Endometrium (tissue), 2 donors: ENCODE results near the gene SMARCB1.
"Not testable (repeated sequence)": the region's sequence is repeated elsewhere in the genome, so short reads cannot be mapped to it uniquely, and the experiment has no call there.

Experiments
- FAIRE-seq: peaks from 2 replicates; lab custom pipeline; 2012; peaks lifted over from hg19 to GRCh38; lab: Jason Lieb, UNC
- donor health status: control.
- donor health status: control.

The SMARCB1 gene

DNA sequence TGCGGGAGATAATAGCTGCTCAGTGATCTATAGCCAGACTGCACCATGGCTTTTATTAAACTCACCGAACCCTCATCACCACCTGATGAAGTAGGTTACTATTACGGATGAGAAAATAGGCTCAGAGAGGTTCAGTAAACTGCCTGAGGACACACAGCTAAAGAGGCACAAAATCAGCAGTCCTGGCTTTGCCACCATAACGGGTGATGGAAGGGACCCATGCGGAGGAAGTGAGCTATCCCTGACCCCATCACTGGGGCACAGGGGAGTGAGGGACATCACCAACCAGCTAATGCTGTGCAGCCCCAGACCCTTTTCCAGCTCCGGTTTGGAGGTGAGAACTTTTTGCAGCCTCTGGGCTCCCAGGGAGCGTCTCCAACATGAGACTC, 59.3 kb downstream of the SMARCB1 start:
- FAIRE-seq: no peak

DNA sequence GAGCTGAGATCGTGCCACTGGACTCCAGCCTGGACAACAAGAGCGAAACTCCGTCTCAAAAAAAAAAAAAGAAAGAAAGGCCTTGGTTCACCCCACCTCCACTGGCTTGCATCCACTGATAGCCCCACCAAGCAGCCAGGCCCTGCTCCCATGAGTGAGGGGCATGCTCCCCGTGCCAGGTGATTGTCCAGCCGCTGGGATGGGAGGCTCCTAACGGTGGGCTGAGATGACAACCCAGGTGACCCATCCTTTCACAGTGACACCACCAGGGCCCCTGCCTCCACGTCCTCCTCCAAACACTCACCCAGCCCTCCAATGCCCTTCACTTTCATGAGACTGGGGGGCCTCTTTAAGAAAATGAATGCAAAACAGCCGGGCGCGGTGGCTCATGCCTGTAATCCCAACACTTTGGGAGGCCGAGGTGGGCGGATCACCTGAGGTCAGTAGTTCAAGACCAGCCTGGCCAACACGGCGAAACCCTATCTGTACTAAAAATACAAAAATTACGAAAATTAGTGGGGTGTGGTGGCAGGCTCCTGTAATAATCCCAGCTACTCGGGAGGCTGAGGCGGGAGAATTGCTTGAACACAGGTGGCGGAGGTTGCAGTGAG, 60.6 kb downstream of the SMARCB1 start:
- FAIRE-seq: no peak

DNA sequence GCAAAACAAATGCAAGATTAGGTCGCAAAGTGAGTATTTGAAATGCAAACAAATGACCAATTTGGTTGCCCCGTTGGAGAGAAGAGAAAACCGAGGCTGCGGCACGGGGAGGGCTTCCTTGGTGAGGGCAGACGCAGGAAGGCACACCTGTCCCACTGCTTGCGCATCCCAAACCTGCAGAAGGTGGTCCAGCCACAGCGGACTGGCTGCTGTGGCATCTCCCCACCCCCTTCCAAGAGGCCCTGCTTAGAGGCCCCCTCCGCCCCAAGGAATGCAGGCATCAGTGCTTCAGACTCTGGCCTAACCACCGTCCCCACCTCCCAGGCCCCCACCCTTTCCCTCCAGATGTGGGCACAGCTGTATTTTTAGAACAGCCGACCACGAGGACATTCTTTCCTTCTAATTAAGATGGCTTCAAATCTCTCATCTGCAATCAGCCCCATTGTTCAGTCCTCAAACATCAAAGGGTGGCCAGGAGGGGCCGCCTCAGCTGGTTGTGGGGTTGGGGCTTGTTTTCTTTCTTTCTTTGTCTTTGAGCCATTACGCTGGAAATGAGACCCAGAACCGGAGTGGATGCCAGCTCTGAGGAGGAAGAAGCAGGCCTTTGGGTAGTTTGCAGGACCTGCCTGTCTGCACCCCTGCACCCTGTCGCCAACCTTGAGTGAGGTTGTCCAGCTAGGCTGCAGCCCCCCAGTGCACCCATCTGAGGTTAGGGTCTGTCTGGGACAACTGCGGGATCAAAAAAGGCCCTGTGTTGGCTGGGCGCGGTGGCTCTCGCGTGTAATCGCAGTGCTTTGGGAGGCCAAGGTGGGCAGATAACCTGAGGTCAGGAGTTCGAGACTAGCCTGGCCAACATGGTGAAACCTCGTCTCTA, 61.5 kb downstream of the SMARCB1 start:
- no peak for FAIRE-seq

DNA sequence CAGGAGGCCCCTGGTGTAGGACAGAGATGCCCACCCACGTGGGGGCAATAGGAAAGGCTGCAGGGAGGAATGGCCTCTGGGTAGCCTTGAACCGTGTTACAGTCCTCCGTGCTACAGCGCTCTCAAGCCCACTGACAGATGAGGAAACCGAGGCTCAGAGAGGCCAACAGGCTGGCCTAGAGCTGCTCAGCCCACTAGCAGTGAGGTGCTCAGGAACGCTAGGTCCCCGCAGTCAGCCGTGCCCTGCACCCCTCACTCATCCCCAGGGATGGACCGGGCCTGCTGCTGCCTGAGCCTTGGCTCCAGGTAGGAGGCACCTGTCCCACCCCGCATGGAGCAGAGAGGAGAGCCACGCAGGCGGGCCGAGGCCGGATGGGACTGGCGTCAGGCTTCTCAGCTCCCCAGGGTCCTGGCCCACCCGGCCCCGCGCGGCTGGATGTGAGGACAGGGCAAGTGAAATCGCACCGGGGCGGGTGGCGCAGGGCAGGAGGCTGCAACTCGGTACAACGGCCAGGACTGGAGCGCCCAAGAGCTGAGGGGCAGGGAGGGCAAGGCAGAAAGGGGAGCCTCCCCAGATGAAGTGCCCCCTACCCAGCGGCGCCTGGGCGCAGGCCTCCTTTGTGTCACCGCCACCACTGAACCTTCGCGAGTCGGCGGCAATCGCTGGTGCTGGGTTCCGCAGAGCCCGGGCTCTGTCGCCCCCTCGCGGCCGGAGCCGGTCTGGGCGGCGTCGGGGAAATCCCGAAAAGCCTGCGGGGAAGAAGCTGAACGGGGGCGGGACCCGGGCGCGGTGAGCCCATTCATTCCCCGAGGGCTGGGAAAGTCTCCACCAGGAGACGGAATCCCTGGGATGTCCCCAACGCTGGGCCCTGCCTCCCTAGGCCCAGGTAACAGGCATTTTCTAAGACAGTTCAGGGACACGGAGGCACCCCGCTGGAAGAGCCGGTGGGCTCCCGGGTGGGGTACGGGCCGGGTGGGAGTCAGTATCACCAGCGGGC, 62.5 kb downstream of the SMARCB1 start:
- no peak for FAIRE-seq

DNA sequence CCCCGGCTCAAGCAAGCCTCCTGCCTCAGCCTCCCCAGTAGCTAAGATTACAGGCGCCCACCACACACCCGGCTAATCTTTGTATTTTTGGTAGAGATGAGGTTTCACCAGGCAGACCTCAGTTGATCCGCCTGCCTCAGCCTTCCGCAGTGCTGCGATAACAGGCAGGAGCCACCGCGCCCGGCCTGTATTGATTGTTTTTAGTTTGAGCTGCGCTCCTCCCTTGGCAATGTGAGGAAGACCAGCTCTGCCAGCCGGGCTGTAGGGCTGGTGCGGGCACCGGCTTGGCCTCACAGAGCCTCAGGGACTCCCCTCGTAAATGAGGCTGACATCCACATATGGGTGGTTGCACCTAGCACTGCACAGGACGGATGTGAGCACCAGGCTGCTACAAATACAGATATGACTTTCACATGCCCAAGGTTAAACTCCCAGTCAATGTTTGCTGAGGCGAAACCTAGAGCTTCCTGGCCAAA, 63.4 kb downstream of the SMARCB1 start:
- FAIRE-seq: no peak

DNA sequence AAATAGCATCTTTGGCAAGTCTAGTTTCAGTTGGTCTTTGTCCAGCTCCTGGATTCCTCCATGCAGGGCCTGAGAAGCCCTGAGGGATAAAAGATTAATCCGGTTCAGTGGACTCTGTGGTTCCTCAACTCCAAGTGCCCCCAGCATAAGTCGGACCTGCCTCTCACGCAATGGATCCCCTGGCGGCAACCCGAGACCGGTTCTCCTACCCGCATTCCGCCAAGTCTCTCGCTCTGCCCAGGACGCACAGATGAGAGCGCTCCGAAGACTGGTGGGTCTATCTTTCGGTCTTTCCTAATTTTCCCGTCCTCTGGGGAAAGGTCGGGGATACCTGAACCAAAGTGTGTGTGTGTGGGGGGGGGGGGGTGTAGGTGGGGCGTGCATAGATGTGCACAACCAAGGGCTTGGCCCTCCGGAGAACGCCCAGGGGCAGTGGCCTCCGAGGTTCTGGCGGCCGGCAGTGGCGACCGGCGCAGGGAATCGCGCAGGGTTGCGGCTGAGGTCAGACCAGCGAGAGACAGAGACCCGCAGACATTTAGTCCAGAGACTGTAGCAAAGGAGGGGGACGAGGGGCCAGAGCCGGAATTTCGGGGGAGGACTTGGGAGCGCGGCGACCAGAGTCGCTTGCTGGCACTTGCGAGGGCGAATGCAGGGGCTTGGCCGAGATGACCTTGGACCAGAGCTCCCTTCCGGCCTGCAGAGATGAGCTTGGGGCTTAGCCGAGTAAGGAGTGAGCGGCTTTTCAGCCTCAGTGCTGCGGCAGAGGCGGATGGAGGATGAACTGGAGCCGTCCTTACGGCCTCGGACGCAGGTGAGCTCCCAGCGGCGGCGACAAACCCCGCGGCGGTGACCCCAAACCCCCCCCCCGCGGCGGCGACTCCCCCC, 70.2 kb downstream of the SMARCB1 start:
- no peak for FAIRE-seq

DNA sequence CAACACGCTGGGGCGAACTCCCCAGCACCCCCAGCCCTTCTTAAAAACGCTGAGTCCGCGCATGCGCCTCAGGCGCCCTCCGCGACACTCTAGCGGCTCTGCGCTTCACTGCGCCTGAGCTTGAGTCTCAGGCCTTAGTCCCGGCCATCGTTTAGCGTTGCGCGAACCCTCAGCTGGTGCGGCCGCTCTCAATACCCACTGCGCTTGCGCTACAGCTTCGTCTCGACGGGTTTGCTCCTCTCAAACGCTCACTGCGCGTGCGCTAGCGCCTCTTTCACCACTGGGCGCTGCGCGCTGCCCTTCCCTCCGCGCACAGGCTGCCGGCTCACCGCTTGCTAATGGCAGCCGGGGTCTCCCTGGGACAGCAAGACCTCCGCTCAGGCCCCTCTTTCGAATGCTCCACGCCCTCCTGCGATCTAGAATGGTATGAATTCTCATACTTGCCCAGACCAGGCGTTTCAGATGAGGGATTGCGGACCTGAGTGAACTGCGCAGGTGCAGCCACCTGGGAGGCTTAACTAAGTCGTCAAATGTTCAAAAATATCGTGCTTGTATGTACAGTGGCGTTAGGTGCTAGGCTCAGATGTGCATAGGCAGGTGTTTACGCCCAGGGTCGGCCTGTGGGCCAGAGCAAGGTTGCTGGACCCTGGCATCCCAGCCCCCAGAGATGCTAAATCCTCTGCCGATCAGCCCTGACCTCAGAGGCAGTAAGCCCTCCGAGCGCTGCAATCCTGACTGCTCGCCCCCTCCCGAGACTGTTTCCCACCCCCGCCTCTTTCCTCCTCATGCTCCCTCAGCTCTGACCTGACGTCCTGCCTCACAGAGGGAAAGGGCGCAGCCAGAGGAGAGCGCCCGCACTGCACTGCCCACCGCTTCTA, 71.1 kb downstream of the SMARCB1 start, which contains the start of gene SLC2A11:
SLC2A11 (plus strand) TSS at position 270 of the 878 bp plus-strand sequence; CDS start at position 395, 125 bp downstream.
- FAIRE-seq: peak; percentile 37

DNA sequence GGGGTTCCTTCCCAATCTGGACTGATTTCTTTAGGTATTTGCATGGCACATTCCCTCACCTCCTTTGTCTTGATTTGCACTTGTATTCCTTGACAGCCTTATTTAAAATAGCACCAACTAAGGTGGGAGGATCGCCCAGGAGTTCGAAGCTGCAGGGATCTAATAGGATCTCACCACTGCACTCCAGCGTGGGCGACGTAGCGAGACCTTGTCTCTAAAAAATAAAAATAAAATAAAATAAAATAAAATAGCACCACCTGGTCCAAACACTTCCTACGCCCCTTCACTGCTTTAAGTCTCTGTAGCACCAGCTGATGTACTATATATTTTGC, 71.7 kb downstream of the SMARCB1 start:
- no peak for FAIRE-seq

DNA sequence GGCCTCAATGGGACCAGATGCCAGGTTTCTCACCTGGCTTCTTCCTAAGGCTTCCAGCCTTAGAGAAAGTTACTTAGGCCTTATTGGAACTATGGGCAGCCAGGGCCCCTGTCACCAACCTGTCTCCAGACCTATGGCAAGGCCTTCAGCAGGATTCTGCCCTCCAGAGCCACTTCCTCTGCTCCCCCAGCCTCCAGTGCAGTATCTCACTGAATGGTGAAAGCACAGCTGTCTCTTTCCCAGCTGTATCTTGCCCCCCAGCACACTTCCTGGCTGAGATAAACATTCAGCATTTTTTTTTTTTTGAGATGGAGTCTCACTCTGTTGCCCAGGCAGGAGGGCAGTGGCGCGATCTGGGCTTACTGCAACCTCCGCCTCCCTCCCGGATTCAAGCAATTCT, 72.4 kb downstream of the SMARCB1 start:
- no peak for FAIRE-seq

DNA sequence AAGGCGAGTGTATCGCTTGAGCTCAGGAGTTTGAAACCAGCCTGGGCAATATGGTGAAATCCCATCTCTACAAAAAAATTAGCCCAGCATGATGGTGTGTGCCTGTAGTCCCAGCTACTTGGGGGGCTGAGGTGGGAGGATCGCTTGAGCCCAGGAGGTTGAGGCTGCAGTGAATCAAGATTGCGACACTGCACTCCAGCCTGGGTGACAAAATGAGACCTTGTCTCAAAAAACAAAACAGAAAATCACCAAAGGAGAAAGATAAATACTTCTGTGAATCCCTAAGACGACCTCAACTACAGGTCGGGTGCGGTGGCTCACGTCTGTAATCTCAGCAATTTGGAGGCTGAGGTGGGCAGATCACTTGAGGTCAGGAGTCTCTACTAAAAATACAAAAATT, 73.4 kb downstream of the SMARCB1 start:
- FAIRE-seq: not testable (repeated sequence)

DNA sequence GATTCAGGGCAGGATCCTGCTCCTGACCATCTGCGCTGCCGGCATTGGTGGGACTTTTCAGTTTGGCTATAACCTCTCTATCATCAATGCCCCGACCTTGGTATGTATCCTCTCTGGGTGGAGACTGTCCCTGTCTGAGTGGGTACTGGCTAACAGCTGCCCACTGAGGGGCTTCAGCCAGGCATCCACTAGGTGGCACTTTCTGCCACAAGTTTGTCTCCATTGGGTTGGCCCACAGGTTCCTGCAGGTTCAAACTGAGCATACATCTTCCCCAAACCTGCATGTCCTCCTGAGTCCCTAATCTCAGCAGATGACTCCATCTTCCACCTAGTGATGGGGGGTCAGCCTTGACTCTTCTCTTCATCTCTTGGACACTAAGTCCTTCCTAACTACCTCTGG, 75.3 kb downstream of the SMARCB1 start:
- no peak for FAIRE-seq

DNA sequence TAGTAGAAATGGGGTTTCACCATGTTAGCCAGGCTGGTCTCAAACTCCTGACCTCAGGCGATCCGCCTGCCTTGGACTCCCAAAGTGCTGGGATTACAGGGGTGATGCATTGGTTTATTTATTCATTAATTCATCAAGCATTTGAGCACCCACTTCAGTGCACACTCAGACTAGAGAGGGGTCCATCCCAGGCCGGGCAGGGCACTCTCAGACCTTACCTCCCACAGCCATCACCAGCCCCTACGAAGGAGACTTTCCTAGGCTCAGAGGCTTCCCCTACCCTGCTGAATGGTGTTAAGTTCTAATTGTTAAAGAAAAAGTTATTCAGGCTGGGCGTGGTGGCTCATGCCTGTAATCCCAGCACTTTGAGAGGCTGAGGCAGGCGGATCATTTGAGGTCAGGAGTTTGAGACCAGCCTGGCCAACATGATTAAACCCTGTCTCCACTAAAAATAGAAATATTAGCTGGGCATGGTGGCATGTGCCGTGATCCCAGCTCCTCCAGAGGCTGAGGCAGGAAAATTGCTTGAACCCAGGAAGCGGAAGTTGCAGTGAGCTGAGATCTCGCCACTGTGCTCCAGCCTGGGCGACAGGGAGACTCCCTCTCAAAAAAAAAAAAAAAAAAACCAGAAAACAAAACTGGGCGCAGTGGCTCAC, 77.9 kb downstream of the SMARCB1 start:
- FAIRE-seq: not testable (repeated sequence)

DNA sequence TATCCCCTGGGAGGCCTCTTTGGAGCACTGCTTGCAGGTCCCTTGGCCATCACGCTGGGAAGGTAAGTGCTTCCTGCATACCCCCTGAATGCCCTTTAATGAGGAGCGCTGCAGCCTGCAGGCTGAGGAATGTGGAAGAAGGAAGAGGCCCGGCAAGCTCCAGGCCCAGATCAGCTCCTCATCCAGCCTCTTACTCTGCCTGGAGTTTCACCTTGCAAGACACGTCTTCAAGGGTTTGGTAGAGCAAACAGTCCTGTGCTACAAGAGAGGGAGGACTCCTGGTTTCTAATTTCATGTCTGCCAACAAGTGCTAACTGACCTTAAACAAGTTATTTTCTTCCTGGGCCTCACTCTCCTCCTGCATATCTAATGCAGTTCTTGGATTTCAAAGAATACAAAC, 81.8 kb downstream of the SMARCB1 start:
- FAIRE-seq: no peak

DNA sequence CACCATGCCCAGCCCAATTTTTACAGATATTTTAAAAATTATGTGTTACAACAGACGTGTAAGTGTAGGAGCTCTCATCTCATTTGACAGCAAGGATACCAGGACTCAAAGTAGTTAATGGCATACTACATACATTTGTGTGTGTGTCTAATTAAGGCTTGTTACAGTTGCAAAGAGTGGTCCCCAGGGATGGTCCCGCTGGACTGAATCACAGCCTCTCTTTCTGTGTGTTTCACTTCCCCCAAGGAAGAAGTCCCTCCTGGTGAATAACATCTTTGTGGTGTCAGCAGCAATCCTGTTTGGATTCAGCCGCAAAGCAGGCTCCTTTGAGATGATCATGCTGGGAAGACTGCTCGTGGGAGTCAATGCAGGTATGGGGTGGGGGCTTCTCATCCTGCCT, 88.1 kb downstream of the SMARCB1 start:
- FAIRE-seq: no peak

DNA sequence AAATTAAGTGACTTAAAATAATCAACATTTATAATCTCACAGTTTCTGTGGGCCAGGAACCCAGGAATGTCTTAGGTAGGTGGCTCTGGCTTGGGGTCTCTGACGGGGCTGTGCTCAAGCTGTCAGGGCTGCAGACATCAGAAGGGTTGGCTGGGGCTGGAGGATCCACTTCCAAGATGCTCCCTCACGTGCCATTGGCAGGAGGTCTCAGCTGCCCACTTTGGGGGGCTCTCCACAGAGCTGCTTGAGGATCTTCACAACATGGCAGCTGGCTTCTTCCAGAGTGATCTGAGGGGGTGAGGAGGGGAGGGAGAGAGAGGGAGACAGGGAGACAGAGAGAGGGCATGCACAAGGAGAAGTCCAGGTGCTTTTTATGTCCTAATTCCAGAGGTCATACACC, 89.0 kb downstream of the SMARCB1 start:
- no peak for FAIRE-seq

DNA sequence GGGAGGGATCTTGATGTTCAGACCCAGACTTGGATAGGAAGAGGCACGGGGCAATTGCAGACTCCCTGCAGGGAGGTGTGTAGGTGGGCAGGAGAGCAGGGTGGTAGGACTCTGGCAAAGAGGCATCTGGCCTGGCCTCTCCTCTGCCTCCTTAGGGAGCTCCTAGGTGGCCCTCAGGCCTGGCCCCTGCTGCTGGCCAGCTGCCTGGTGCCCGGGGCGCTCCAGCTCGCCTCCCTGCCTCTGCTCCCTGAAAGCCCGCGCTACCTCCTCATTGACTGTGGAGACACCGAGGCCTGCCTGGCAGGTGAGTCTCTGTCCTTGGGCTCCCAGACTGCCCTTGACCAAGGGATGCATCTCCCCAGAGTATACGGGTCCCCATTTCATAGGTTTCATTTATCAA, 90.8 kb downstream of the SMARCB1 start:
- no peak for FAIRE-seq

DNA sequence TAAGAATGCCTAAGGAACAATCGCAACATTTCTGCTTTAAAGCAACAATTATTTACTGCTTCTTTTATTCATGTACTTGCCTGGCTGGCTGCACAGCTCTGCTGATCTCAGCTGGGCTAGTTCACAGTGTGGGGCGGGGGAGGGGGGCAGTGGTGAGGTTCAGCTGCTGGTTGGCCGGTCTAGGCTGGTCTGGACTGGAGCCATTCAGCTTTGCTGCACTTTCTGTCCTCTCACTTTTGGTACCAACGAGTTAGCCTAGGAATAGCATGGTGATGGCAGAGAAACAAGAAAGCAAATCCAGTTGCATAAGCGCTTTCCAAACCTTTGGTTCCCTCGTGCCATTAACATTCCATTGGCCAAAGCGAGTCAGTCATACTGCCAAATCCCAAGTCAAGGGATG, 91.5 kb downstream of the SMARCB1 start:
- no peak for FAIRE-seq

DNA sequence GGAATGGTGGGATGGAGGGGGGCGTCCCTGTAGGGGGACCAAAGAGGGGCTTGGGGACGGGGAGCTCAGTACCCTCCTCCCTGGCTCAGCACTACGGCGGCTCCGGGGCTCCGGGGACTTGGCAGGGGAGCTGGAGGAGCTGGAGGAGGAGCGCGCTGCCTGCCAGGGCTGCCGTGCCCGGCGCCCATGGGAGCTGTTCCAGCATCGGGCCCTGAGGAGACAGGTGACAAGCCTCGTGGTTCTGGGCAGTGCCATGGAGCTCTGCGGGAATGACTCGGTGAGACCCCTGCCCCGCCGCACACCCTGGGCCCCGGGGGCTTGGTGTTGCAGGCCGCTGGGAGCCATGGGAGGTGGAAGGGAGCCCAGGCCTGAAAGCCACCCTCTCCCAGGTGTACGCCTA, 95.6 kb downstream of the SMARCB1 start:
- FAIRE-seq: no peak

DNA sequence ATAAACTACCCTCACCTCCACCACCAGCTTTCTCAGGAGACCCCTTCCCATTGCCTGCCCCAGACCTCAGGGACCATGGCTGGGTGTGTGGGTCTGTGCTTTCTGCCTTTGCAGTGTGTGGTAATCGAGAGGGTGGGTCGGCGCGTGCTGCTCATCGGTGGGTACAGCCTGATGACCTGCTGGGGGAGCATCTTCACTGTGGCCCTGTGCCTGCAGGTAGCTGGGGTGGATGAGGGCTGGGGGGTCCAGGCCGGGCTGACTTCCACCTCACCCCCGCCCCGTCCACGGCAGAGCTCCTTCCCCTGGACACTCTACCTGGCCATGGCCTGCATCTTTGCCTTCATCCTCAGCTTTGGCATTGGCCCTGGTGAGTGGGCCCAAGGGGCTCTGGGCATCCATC, 96.9 kb downstream of the SMARCB1 start:
- no peak for FAIRE-seq

DNA sequence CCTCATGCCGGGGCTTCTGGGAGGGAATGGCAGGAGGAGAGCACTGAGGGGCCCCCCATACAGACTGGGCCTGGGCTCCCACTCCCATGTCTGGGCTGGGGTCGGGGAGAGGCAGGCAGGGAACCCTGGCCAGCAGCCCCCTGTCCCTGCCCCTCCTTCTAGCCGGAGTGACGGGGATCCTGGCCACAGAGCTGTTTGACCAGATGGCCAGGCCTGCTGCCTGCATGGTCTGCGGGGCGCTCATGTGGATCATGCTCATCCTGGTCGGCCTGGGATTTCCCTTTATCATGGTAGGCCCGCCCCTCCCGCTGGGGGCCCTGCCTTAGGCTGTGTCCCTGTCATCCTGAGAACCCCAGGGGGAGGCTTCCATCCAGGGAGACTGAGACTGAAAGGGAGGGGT, 97.4 kb downstream of the SMARCB1 start:
- no peak for FAIRE-seq
